Measurements from ENCODE around the gene TYMP. TPM values are rescaled to one million over a fixed set of nuclear protein-coding genes. Genes with fewer than 3 reads are reported as not detected.

The TYMP gene
- total and polyA plus RNA-seq, 2 of the 8 experiments (the other 6 are each of a cell fraction or from before 2014, with no cell fraction given) = 0.43 to 0.48 TPM

GRCh38 chr22:50488886-50489285 is 40.9 kb downstream of the TYMP start:
- Histone ChIP-seq H2BK120ac (replicated peaks; ENCODE audit: low read depth, low read length) (no peak overlapping the region), H2AFZ (ENCODE audit: low read length) (no peak overlapping the region), H2BK20ac (ENCODE audit: low read length) (no peak overlapping the region), H3K14ac (ENCODE audit: insufficient read length) (no peak overlapping the region), H3K4ac (replicated peaks; ENCODE audit: insufficient read length, low read depth, low read length) (no peak overlapping the region), H4K5ac (ENCODE audit: insufficient read length, low read depth, low read length) (no peak overlapping the region), H3K4me3 (ENCODE audit: extremely low read depth in 1 of 4, insufficient read depth in 2 of 4, low read depth in 3 of 4, low read length in 4 of 4) (no peak overlapping the region), H3K4me2 (ENCODE audit: insufficient read depth in 1 of 2, low read depth in 2 of 2, low read length in 2 of 2) (no peak overlapping the region), H2BK12ac (ENCODE audit: low read depth, low read length) (no peak overlapping the region), H3K4me1 (replicated peaks in 1 of 4; ENCODE audit: control insufficient read depth in 3 of 4, insufficient read depth in 4 of 4, low read length in 3 of 4) (no peaks in the 10 kb centered on the region; a peak in 1 of 7 replicates), H3K23ac (ENCODE audit: insufficient read length) (no peak overlapping the region), H3K79me1 (ENCODE audit: low read depth, low read length) (no peaks in the 10 kb centered on the region), H3K79me2 (ENCODE audit: control insufficient read depth in 1 of 2, insufficient read depth in 2 of 2, low read length in 2 of 2) (no peaks in the 10 kb centered on the region), H3K27ac (ENCODE audit: low read depth, low read length) (no peak overlapping the region), H3K18ac (ENCODE audit: extremely low read depth, low read length) (no peak overlapping the region), H3K56ac (replicated peaks; ENCODE audit: insufficient read length, low read depth, low read length) (no peak overlapping the region), H4K20me1 (replicated peaks in 1 of 2; ENCODE audit: control insufficient read depth in 1 of 2, insufficient read depth in 2 of 2, low read length in 2 of 2) (no peaks in the 10 kb centered on the region), H2BK15ac (ENCODE audit: low read length) (no peak overlapping the region), H3K9ac (replicated peaks in 1 of 4; ENCODE audit: extremely low read depth in 1 of 4, low read depth in 3 of 4, low read length in 3 of 4) (no peak overlapping the region), H3K23me2 (ENCODE audit: low read depth, low read length) (no peaks in the 10 kb centered on the region), H2BK5ac (ENCODE audit: low read depth, low read length) (no peak overlapping the region), H3K9me3 (ENCODE audit: insufficient read depth in 2 of 2, low read depth in 1 of 2, low read length in 1 of 2) (no peaks in the 10 kb centered on the region), H4K8ac (ENCODE audit: extremely low read depth, insufficient read depth, low read length) (no peak overlapping the region), H2AK5ac (ENCODE audit: low read depth, low read length) (no peak overlapping the region), H4K91ac (replicated peaks; ENCODE audit: insufficient read length, low read length) (no peak overlapping the region), H3K27me3 (replicated peaks in 1 of 4; ENCODE audit: control insufficient read depth in 3 of 4, extremely low read depth in 1 of 4, insufficient read depth in 3 of 4, low read length in 3 of 4) (peaks cover 0 to 2% (median 0%) of the 10 kb centered on the region in 4 experiments; a peak in 1 of 7 replicates), H3K36me3 (ENCODE audit: control insufficient read depth in 2 of 4, insufficient read depth in 4 of 4, low read length in 3 of 4) (no peaks in the 10 kb centered on the region)
- TF ChIP-seq BRCA1 (IDR thresholded peaks at IDR 0.05; ENCODE audit: low read depth, low read length) (no peak), POLR2A (IDR thresholded peaks at IDR 0.05; ENCODE audit: control extremely low read depth in 1 of 2, low read depth in 2 of 2, low read length in 2 of 2) (no peak), RAD21 (IDR thresholded peaks at IDR 0.05 in 1 of 2, conservative IDR thresholded peaks at IDR 0.05 in 1 of 2; ENCODE audit: low read depth in 2 of 2, low read length in 2 of 2) (no peak), SIX5 (IDR thresholded peaks at IDR 0.05; ENCODE audit: low read depth, low read length) (no peak), ZNF274 (IDR thresholded peaks at IDR 0.05; ENCODE audit: borderline replicate concordance, extremely low read depth, low read length) (no peak), GTF2F1 (IDR thresholded peaks at IDR 0.05; ENCODE audit: borderline replicate concordance, low read depth, low read length) (no peak), TAF7 (optimal IDR thresholded peaks at IDR 0.05; ENCODE audit: borderline replicate concordance, low read depth, low read length) (no peak), TEAD4 (IDR thresholded peaks at IDR 0.05; ENCODE audit: low read depth, low read length) (no peak), TAF1 (IDR thresholded peaks at IDR 0.05; ENCODE audit: low read depth, low read length) (no peak), SIN3A (conservative IDR thresholded peaks at IDR 0.05 in 1 of 2, IDR thresholded peaks at IDR 0.05 in 1 of 2; ENCODE audit: low read depth in 1 of 2, low read length in 2 of 2) (no peak), TBP (IDR thresholded peaks at IDR 0.05; ENCODE audit: low read depth, low read length) (no peak)
- ChIA-PET POLR2A (ENCODE audit: partially characterized antibody) (interaction anchor here (0.8 kb wide), 1 partner anchor 9 kb away, joined by 5 read pairs; no protein-coding TSS in a partner anchor), CTCF (ENCODE audit: partially characterized antibody) (interaction anchor here (1.0 to 1.5 kb wide), 2 partner anchors 9 to 86 kb away, joined by 3 to 7 read pairs; no protein-coding TSS in a partner anchor)
- WGBS, 2 experiments (ENCODE audit: extremely low coverage in 1 of 2, insufficient coverage in 1 of 2, insufficient read length in 1 of 2, insufficient replicate concordance in 2 of 2, low coverage in 1 of 2, low lambda C conversion rate in 2 of 2, missing lambda C conversion rate in 1 of 2) = 91% methylated on average over 11 of the region's 19 CpGs; no CpG with 5 or more reads in 1 of the 2 experiments
- FAIRE-seq = no peak
- DNase-seq (ENCODE audit: low read depth in 1 of 2, low spot score in 2 of 2) = peak in 1 of 2 experiments; percentile 38
